Activated effector memory CD4-positive, alpha-beta T cell treated with anti-CD3 and anti-CD28 coated beads, Interleukin-2, amount 50 U/mL, for 16 hours (primary cell): ENCODE measurements around the gene PHLDA2.

Experiments used
- DNase-seq: peaks from one replicate; pipeline ENCODE4 v3.0.0-alpha.2; 2020

PHLDA2 gene

GRCh38 chr11:2881076-2881980, 47.9 kb downstream of the PHLDA2 start:
- DNase-seq = no peak

- DNase-seq = no peak
These were observed 48.6 kb downstream of the PHLDA2 start for GRCh38 chr11:2880646-2881045.

- no peak for DNase-seq
These were observed 50.4 kb downstream of the PHLDA2 start for GRCh38 chr11:2878782-2879181.
